Measurements from ENCODE around the gene NARS2. TPM values are rescaled to one million over a fixed set of nuclear protein-coding genes. Genes with fewer than 3 reads are reported as not detected.

NARS2 gene
- total and polyA plus RNA-seq, 2 donors (not counting 1 experiment from before 2014, with no cell fraction given): 9.7 to 14.6 TPM

DNA sequence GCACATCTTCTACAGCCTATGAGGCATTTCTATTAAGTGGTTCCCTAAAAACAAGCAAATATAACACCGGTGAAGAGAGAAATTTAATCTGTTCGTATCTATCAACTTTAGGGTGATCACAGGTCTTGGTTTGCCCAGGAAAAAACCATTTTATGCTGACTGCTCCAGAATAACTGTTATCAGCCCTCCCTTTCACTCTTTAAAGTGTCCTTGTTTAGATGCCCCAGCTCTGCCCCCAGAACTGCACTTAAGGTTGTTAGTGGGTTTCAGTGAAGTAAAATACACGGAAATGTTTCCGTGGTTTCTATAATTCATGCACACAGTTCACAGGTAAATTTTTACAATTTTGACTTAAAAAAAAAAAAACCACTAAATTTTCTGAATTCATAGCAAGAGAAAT, 70.0 kb downstream of the NARS2 start:
- no peak overlapping the region for H3K27ac Mint-ChIP-seq
- Histone ChIP-seq H3K36me3 (replicated peaks in 1 of 2; ENCODE audit: control extremely low read depth in 1 of 2, control insufficient read depth in 1 of 2, extremely low read depth in 1 of 2, insufficient read depth in 2 of 2, low read length in 1 of 2) (peaks cover 0 to 2% of the 10 kb centered on the region in 2 experiments), H3K4me3 (ENCODE audit: control extremely low read depth in 1 of 5, extremely low read depth in 1 of 5, insufficient read depth in 1 of 5, low read depth in 2 of 5, low read length in 4 of 5) (no peak overlapping the region), H3K9ac (ENCODE audit: low read length) (no peak overlapping the region), H3K27ac (ENCODE audit: low read length in 2 of 2) (no peak overlapping the region), H3K9me3 (ENCODE audit: control extremely low read depth in 1 of 3, control insufficient read depth in 2 of 3, insufficient read depth in 1 of 3, low read length in 2 of 3) (peaks cover 0 to 2% (median 0%) of the 10 kb centered on the region in 3 donors), H3K4me1 (ENCODE audit: control insufficient read depth in 2 of 2, insufficient read depth in 2 of 2, low read length in 2 of 2) (no peaks in the 10 kb centered on the region), H3K4me2 (replicated peaks; ENCODE audit: low read depth, low read length, poor library complexity, severe bottlenecking) (no peak overlapping the region), H2AFZ (ENCODE audit: insufficient read depth, low read depth, low read length, poor library complexity, severe bottlenecking) (no peak overlapping the region), H3K79me2 (ENCODE audit: control insufficient read depth, insufficient read depth, low read length) (peaks cover 8% of the 10 kb centered on the region), H3K27me3 (replicated peaks in 1 of 4; ENCODE audit: control extremely low read depth in 1 of 4, control insufficient read depth in 3 of 4, insufficient read depth in 4 of 4, low read length in 3 of 4) (no peaks in the 10 kb centered on the region), H4K20me1 (ENCODE audit: control insufficient read depth, insufficient read depth, low read length, poor library complexity, severe bottlenecking) (peaks cover 4% of the 10 kb centered on the region)
- ChIA-PET POLR2A (interaction anchor here (0.7 kb wide), 1 partner anchor 37 kb away, joined by 5 read pairs; no protein-coding TSS in a partner anchor), CTCF (interaction anchor here (0.7 to 1.1 kb wide), 3 partner anchors 9 to 65 kb away, joined by 4 to 5 read pairs (median 4); no protein-coding TSS in a partner anchor)
- H3K4me3 Mint-ChIP-seq: no peak overlapping the region
- intact Hi-C loops (cut with micrococcal nuclease): loop anchor here (10.0 kb wide), 1 partner anchor 50 kb away; no protein-coding TSS in a partner anchor
- no peak for TF ChIP-seq EZH2 (IDR thresholded peaks at IDR 0.05; ENCODE audit: borderline replicate concordance, insufficient read depth, low read depth, low read length, poor library complexity, severe bottlenecking)
- TF ChIP-seq, protein P1, sequence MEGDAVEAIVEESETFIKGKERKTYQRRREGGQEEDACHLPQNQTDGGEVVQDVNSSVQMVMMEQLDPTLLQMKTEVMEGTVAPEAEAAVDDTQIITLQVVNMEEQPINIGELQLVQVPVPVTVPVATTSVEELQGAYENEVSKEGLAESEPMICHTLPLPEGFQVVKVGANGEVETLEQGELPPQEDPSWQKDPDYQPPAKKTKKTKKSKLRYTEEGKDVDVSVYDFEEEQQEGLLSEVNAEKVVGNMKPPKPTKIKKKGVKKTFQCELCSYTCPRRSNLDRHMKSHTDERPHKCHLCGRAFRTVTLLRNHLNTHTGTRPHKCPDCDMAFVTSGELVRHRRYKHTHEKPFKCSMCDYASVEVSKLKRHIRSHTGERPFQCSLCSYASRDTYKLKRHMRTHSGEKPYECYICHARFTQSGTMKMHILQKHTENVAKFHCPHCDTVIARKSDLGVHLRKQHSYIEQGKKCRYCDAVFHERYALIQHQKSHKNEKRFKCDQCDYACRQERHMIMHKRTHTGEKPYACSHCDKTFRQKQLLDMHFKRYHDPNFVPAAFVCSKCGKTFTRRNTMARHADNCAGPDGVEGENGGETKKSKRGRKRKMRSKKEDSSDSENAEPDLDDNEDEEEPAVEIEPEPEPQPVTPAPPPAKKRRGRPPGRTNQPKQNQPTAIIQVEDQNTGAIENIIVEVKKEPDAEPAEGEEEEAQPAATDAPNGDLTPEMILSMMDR (IDR thresholded peaks at IDR 0.05): no peak
- H3K27me3 Mint-ChIP-seq: no peaks in the 10 kb centered on the region
- H3K4me1 Mint-ChIP-seq: peaks cover 4% of the 10 kb centered on the region
- DNase-seq: no peak
- no peak for ATAC-seq (ENCODE audit: low read depth)
- no peaks in the 10 kb centered on the region for H3K9me3 Mint-ChIP-seq (ENCODE audit: insufficient read depth)
- WGBS (ENCODE audit: insufficient coverage): no CpG with 5 or more reads among the region's 4 CpGs

GRCh38 chr11:78504181-78504580, 70.5 kb downstream of the NARS2 start:
- Histone ChIP-seq H2AFZ (ENCODE audit: insufficient read depth, low read depth, low read length, poor library complexity, severe bottlenecking) (no peak overlapping the region), H3K9ac (ENCODE audit: low read length) (no peak overlapping the region), H3K36me3 (replicated peaks in 1 of 2; ENCODE audit: control extremely low read depth in 1 of 2, control insufficient read depth in 1 of 2, extremely low read depth in 1 of 2, insufficient read depth in 2 of 2, low read length in 1 of 2) (peaks cover 0 to 3% of the 10 kb centered on the region in 2 experiments), H3K4me3 (ENCODE audit: control extremely low read depth in 1 of 5, extremely low read depth in 1 of 5, insufficient read depth in 1 of 5, low read depth in 2 of 5, low read length in 4 of 5) (no peak overlapping the region), H4K20me1 (ENCODE audit: control insufficient read depth, insufficient read depth, low read length, poor library complexity, severe bottlenecking) (peaks cover 4% of the 10 kb centered on the region), H3K27ac (ENCODE audit: low read length in 2 of 2) (no peak overlapping the region), H3K79me2 (ENCODE audit: control insufficient read depth, insufficient read depth, low read length) (peaks cover 8% of the 10 kb centered on the region), H3K4me1 (ENCODE audit: control insufficient read depth in 2 of 2, insufficient read depth in 2 of 2, low read length in 2 of 2) (no peaks in the 10 kb centered on the region), H3K9me3 (ENCODE audit: control extremely low read depth in 1 of 3, control insufficient read depth in 2 of 3, insufficient read depth in 1 of 3, low read length in 2 of 3) (no peaks in the 10 kb centered on the region), H3K27me3 (replicated peaks in 1 of 4; ENCODE audit: control extremely low read depth in 1 of 4, control insufficient read depth in 3 of 4, insufficient read depth in 4 of 4, low read length in 3 of 4) (no peaks in the 10 kb centered on the region), H3K4me2 (replicated peaks; ENCODE audit: low read depth, low read length, poor library complexity, severe bottlenecking) (no peak overlapping the region)
- Mint-ChIP-seq H3K4me3 (no peak overlapping the region), H3K27me3 (no peaks in the 10 kb centered on the region), H3K27ac (no peak overlapping the region), H3K9me3 (ENCODE audit: insufficient read depth) (no peaks in the 10 kb centered on the region), H3K4me1 (peaks cover 4% of the 10 kb centered on the region)
- TF ChIP-seq EZH2 (IDR thresholded peaks at IDR 0.05; ENCODE audit: borderline replicate concordance, insufficient read depth, low read depth, low read length, poor library complexity, severe bottlenecking): no peak
- TF ChIP-seq, protein P1 (IDR thresholded peaks at IDR 0.05): no peak
- WGBS (ENCODE audit: insufficient coverage): no CpG with 5 or more reads among the region's 2 CpGs
- ChIA-PET POLR2A (no interaction called here), CTCF (interaction anchor here (0.7 to 1.0 kb wide), 2 partner anchors 27 to 72 kb away, joined by 3 to 4 read pairs; no protein-coding TSS in a partner anchor)
- intact Hi-C loops (cut with micrococcal nuclease): loop anchor here (10.0 kb wide), 1 partner anchor 51 kb away; no protein-coding TSS in a partner anchor
- ATAC-seq (ENCODE audit: low read depth) (no peak), DNase-seq (no peak)

All from B cell (primary cell).